Heart left ventricle (tissue), 16 donors: Measurements from ENCODE around the gene OR7C2. TPM values are rescaled to one million over a fixed set of nuclear protein-coding genes. Genes with fewer than 3 reads are reported as not detected.

Experiments
- ATAC-seq, 4 donors: fragments of 200-7000 bp; cut with Tn5 transposase; one replicate each; pipeline ENCODE4 v1.9.1; 2020 to 2022; ENCODE audit warnings: moderate library complexity in 4 of 4, mild to moderate bottlenecking in 3 of 4, moderate number of reproducible peaks in 1 of 4
- DNase-seq, 5 donors: peaks; one replicate each; pipeline ENCODE4 v3.0.0-alpha.2; 2020
- H3K27ac ChIP-seq, 12 donors: fragments of 200-600 bp; sonication (generic) in 4 of 12; one replicate each; pipeline versions ENCODE4 v1.5.0 to v1.8.0; 2016 to 2022; ENCODE audit warnings: mild to moderate bottlenecking in 2 of 12
- H3K27me3 ChIP-seq, 9 donors: fragments of 200-600 bp; sonication (generic) in 2 of 9; one replicate each; pipeline versions ENCODE4 v1.5.1 to v1.8.0; 2016 to 2022; ENCODE audit warnings: mild to moderate bottlenecking in 3 of 9
- H3K36me3 ChIP-seq, 9 donors: fragments of 200-600 bp; sonication (generic) in 2 of 9; one replicate each; pipeline versions ENCODE4 v1.5.0 to v1.8.0; 2018 to 2022; ENCODE audit warnings: mild to moderate bottlenecking in 2 of 9
- H3K4me1 ChIP-seq, 12 donors: fragments of 200-600 bp; sonication (generic) in 4 of 12; one replicate each; pipeline versions ENCODE4 v1.5.0 to v1.8.0; 2016 to 2022; ENCODE audit warnings: mild to moderate bottlenecking in 3 of 12
- H3K4me3 ChIP-seq, 12 donors: fragments of 200-600 bp; sonication (generic) in 4 of 12; one replicate each; pipeline versions ENCODE4 v1.5.0 to v1.8.0; 2017 to 2022; ENCODE audit warnings: mild to moderate bottlenecking in 9 of 12, moderate library complexity in 4 of 12
- H3K9me3 ChIP-seq, 12 donors: fragments of 200-600 bp; sonication (generic) in 4 of 12; one replicate each; pipeline versions ENCODE4 v1.5.0 to v1.8.0; 2016 to 2022; ENCODE audit warnings: mild to moderate bottlenecking in 1 of 12
- CTCF ChIP-seq, 12 donors: fragments of 200-600 bp; sonication (generic) in 4 of 12; IDR thresholded peaks; one replicate each; pipeline versions ENCODE4 v1.5.0 to v1.8.0; 2018 to 2022; ENCODE audit warnings: antibody characterized with exemption in 12 of 12, mild to moderate bottlenecking in 5 of 12
- POLR2A ChIP-seq, 2 donors: fragments of 450-650 bp; IDR thresholded peaks; one replicate each; pipeline ENCODE4 v1.6.1; 2017; ENCODE audit warnings: antibody characterized with exemption in 2 of 2, mild to moderate bottlenecking in 2 of 2, moderate library complexity in 2 of 2
- WGBS, 4 donors: extraction: QIAGEN DNeasy Blood & Tissue Kit in 2 of 4; methylation state at CpG; one replicate each; pipeline versions ENCODE4 v1.1.5 to v1.1.7; 2013 to 2018; 5-methylcytosine and 5-hydroxymethylcytosine counted together
- intact Hi-C, 10 donors: fragments of 100-400 bp; cut with DNase I; formaldehyde crosslinking; loops; one replicate each; pipeline versions ENCODE4 v1.11.1 to v1.14.2; 2022
- long read RNA-seq, 3 donors: library from polyadenylated mRNA; unstranded; transcript quantifications; one replicate each; pipeline ENCODE4 v2.0.0, GENCODE V29; 2020 to 2021
- polyA plus RNA-seq, 2 donors: library from polyadenylated mRNA; stranded (reverse); fragments of 200-250 nt; gene quantifications; one replicate each; pipeline ENCODE4 v1.2.3, GENCODE V29; 2013
- total RNA-seq, 9 donors: library from RNA; depleted of rRNA in 2 of 9; stranded (reverse); fragments of >200 nt in 2 of 9; fragmentation: NEBNext Ultra II Directional in 3 of 9; extraction: Animal tissue kit (Norgen Biotek cat#: 25700) in 3 of 9; gene quantifications; one replicate each; pipeline versions ENCODE4 v1.1.0 to v1.2.4, GENCODE V29; 2016 to 2023
- donor health status: ischemic (EF 13 %, LVEDD 7.1; RV severe dilation, severe dysfunction).
- donor health status: healthy with polysubstance abuse.
- donor health status: DM: no; HTN: yes; CAD: no.
- donor health status: DM: no; HTN: no; CAD: no.
- donor health status: ischemic (EF 25% LVEDD 6.9; RV normal size, moderate dysfunction).
- donor health status: ischemic (EF 25% LVEDD 5.7; RV mildly dilated, moderate dysfunction).
- donor health status: healthy.
- donor health status: DM: yes; HTN: yes; CAD: no.
- donor health status: ischemic (EF 35%, LVEDD 5.7; RV mildly dilated, moderate dysfunction).
- donor health status: nonischemic (EF 11% LVEDD 7.7; RV severe dilation, severe dysfunction).
- donor health status: DM: yes; HTN: yes; CAD: no.
- donor health status: PGD.
- donor health status: ischemic (EF 29% LVEDD 5.4; RV normal size, mild dysfunction).
- donor health status: nonischemic (EF 23%, LVEDD 6.1; RV moderate dilation, normal function).

The OR7C2 gene
- not detected for total RNA-seq
- not detected for polyA plus RNA-seq
- long read RNA-seq, donor 1 = 0 reads
- long read RNA-seq, donor 2 = 0 reads
- long read RNA-seq, donor 3 = 0 reads

GRCh38 chr19:14941189-14941588 lies at the start of gene OR7C2:
TSS of gene OR7C2 (plus strand) at chr19:14941489. CDS start at chr19:14941489, 0 bp downstream.
- TF ChIP-seq POLR2A (IDR thresholded peaks at IDR 0.05) = no peak
- no peak for TF ChIP-seq CTCF (IDR thresholded peaks at IDR 0.05)
- peaks cover 0 to 14% (median 0%) of the 10 kb centered on the region in 9 donors for H3K27me3 ChIP-seq
- 74 to 90% (median 85%) methylated on average over 6 of the region's 6 CpGs for WGBS, 4 donors
- H3K27ac ChIP-seq = no peak within 1 kb of the TSS
- H3K36me3 ChIP-seq = no peaks in the 10 kb centered on the region
- intact Hi-C loops = no loop called here
- ATAC-seq = no peak
- DNase-seq = no peak
- H3K4me3 ChIP-seq = no peak within 1 kb of the TSS
- H3K4me1 ChIP-seq = no peaks in the 10 kb centered on the region
- H3K9me3 ChIP-seq = no peaks in the 10 kb centered on the region

- ATAC-seq = no peak
- H3K27ac ChIP-seq = no peak overlapping the region
- H3K9me3 ChIP-seq = no peaks in the 10 kb centered on the region
- peaks cover 0 to 21% (median 0%) of the 10 kb centered on the region in 9 donors for H3K27me3 ChIP-seq
- no peak for DNase-seq
- no peaks in the 10 kb centered on the region for H3K36me3 ChIP-seq
- TF ChIP-seq POLR2A (IDR thresholded peaks at IDR 0.05) (no peak), CTCF (IDR thresholded peaks at IDR 0.05) (no peak)
- H3K4me3 ChIP-seq = no peak overlapping the region
- H3K4me1 ChIP-seq = no peaks in the 10 kb centered on the region
- intact Hi-C loops = no loop called here
- 19 to 32% (median 23%) methylated on average over 2 of the region's 2 CpGs for WGBS, 4 donors
Observed at GRCh38 chr19:14901675-14902260, 39.5 kb upstream of the OR7C2 start.

- peaks cover 0 to 27% (median 0%) of the 10 kb centered on the region in 9 donors for H3K27me3 ChIP-seq
- H3K4me1 ChIP-seq = no peaks in the 10 kb centered on the region
- WGBS, 4 donors = 69 to 82% (median 79%) methylated on average over 4 of the region's 4 CpGs
- H3K36me3 ChIP-seq = no peaks in the 10 kb centered on the region
- H3K27ac ChIP-seq = no peak overlapping the region
- TF ChIP-seq POLR2A (IDR thresholded peaks at IDR 0.05) (no peak), CTCF (IDR thresholded peaks at IDR 0.05) (no peak)
- no peak overlapping the region for H3K4me3 ChIP-seq
- H3K9me3 ChIP-seq = no peaks in the 10 kb centered on the region
- intact Hi-C loops = no loop called here
- DNase-seq (no peak), ATAC-seq (no peak)
Observed at GRCh38 chr19:14906711-14907110, 34.6 kb upstream of the OR7C2 start.

- Histone ChIP-seq H3K27me3 (peaks cover 0 to 16% (median 0%) of the 10 kb centered on the region in 9 donors), H3K4me1 (no peaks in the 10 kb centered on the region), H3K27ac (no peak overlapping the region), H3K36me3 (no peaks in the 10 kb centered on the region), H3K9me3 (peaks cover 0 to 6% (median 0%) of the 10 kb centered on the region in 12 donors), H3K4me3 (no peak overlapping the region)
- ATAC-seq (no peak), DNase-seq (no peak)
- TF ChIP-seq CTCF (IDR thresholded peaks at IDR 0.05) = no peak
- TF ChIP-seq POLR2A (IDR thresholded peaks at IDR 0.05) = no peak
- 69 to 82% (median 75%) methylated on average over 6 of the region's 6 CpGs for WGBS, 4 donors
- intact Hi-C loops = no loop called here
Observed at GRCh38 chr19:14915116-14915515, 26.2 kb upstream of the OR7C2 start.
